HG03521 (cell line): Measurements from ENCODE around the gene C12orf54.
"Not testable (repeated sequence)": the region's sequence is repeated elsewhere in the genome, so short reads cannot be mapped to it uniquely, and the experiment has no call there.

Source experiments
- ATAC-seq: cut with Tn5 transposase; IDR thresholded peaks from one replicate; pipeline ENCODE4 v1.9.1; 2021; ENCODE audit warnings: mild to moderate bottlenecking, moderate library complexity; ENCODE audit not compliant: unreplicated experiment

C12orf54 gene

GRCh38 chr12:48506836-48507235, 24.5 kb downstream of the C12orf54 start:
- not testable (repeated sequence) for ATAC-seq

- no peak for ATAC-seq
Measured at GRCh38 chr12:48508987-48509386, 26.7 kb downstream of the C12orf54 start.

- no peak for ATAC-seq
Measured at GRCh38 chr12:48510111-48510510, 27.8 kb downstream of the C12orf54 start.

- no peak for ATAC-seq
Measured at GRCh38 chr12:48512855-48513254, 30.6 kb downstream of the C12orf54 start.

GRCh38 chr12:48514728-48515127, 32.4 kb downstream of the C12orf54 start:
- no peak for ATAC-seq

GRCh38 chr12:48520381-48520780, 38.1 kb downstream of the C12orf54 start:
- not testable (repeated sequence) for ATAC-seq

GRCh38 chr12:48525332-48525731, 43.0 kb downstream of the C12orf54 start, which contains the start of gene OR8S1:
Gene OR8S1 (plus strand): TSS chr12:48525632. CDS start chr12:48525632, 0 bp downstream.
- ATAC-seq, result no peak

GRCh38 chr12:48527891-48528670, 45.8 kb downstream of the C12orf54 start:
- no peak for ATAC-seq

GRCh38 chr12:48532601-48533000, 50.3 kb downstream of the C12orf54 start:
- no peak for ATAC-seq

GRCh38 chr12:48536602-48537001, 54.3 kb downstream of the C12orf54 start:
- ATAC-seq, result no peak

- no peak for ATAC-seq
Measured at GRCh38 chr12:48542300-48542928, 60.1 kb downstream of the C12orf54 start.

- ATAC-seq, result no peak
Measured at GRCh38 chr12:48545833-48546469, 63.7 kb downstream of the C12orf54 start.
